ENCODE data around the gene LURAP1L. TPM values are rescaled to one million over a fixed set of nuclear protein-coding genes. Genes with fewer than 3 reads are reported as not detected.

LURAP1L gene
- total RNA-seq, 1 donor from 2014 or later, result 1.6 TPM

- Histone ChIP-seq H3K36me3 (no peaks in the 10 kb centered on the region), H3K4me1 (no peaks in the 10 kb centered on the region), H3K27ac (no peak overlapping the region), H3K27me3 (no peaks in the 10 kb centered on the region), H3K4me3 (no peak overlapping the region), H3K9me3 (peaks cover 7 to 14% of the 10 kb centered on the region in 2 donors)
- DNase-seq (ENCODE audit: low spot score in 2 of 2), result no peak
- intact Hi-C loops (cut with DNase I), result no loop called here
- TF ChIP-seq, protein P1, sequence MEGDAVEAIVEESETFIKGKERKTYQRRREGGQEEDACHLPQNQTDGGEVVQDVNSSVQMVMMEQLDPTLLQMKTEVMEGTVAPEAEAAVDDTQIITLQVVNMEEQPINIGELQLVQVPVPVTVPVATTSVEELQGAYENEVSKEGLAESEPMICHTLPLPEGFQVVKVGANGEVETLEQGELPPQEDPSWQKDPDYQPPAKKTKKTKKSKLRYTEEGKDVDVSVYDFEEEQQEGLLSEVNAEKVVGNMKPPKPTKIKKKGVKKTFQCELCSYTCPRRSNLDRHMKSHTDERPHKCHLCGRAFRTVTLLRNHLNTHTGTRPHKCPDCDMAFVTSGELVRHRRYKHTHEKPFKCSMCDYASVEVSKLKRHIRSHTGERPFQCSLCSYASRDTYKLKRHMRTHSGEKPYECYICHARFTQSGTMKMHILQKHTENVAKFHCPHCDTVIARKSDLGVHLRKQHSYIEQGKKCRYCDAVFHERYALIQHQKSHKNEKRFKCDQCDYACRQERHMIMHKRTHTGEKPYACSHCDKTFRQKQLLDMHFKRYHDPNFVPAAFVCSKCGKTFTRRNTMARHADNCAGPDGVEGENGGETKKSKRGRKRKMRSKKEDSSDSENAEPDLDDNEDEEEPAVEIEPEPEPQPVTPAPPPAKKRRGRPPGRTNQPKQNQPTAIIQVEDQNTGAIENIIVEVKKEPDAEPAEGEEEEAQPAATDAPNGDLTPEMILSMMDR (IDR thresholded peaks at IDR 0.05), result no peak
Observed at GRCh38 chr9:12833701-12834100, 58.9 kb downstream of the LURAP1L start.

DNA sequence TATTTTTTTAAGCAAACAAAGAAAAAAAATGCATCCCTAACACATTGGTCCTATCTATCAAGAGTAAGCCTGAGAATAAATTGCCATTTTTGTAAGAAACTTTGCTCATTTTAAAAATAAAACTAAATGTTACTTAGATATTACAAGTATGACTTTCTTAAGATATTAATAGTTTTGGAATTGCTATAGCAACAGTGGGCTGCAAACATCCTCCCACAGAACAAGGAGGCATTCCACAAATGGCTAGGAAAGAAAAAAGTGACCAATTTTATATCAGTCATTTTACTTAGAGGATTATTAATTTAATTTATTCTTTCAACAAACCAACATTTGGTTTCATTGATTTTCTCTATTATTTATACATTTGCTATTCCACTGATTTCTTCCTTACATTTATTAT lies 63.7 kb downstream of the LURAP1L start:
- Histone ChIP-seq H3K4me1 (peaks cover 0 to 4% of the 10 kb centered on the region in 2 donors), H3K36me3 (no peaks in the 10 kb centered on the region), H3K27ac (peak overlapping the region; percentile 56 to 71), H3K4me3 (peak overlapping the region in 1 of 2 donors; percentile 9), H3K9me3 (peaks cover 7 to 14% of the 10 kb centered on the region in 2 donors), H3K27me3 (no peaks in the 10 kb centered on the region)
- no peak for DNase-seq (ENCODE audit: low spot score in 2 of 2)
- TF ChIP-seq, protein P1 (IDR thresholded peaks at IDR 0.05), result no peak
- intact Hi-C loops (cut with DNase I), result loop anchor here (5.0 kb wide), 1 partner anchor 44 kb away; no protein-coding TSS in a partner anchor

DNA sequence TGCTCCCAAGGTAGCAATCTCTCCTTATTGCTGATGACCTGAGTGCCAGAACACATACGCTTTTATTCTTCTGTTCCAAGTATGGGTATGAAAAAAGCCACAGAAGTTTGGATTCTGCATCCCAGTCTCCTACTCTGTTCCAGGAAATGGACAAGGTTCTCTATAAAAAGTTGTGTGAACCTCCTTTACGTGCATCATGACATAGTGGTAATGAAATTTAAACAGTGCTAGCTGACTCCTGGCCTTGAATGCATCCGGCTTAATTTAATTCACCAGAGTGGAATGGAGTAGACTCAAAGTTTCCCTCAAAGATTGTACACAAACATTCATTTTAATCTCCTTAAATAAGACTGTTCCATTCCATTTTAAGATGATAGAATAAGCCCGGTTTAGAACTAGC lies 68.9 kb downstream of the LURAP1L start:
- peaks cover 0 to 4% of the 10 kb centered on the region in 2 donors for H3K4me1 ChIP-seq
- no peaks in the 10 kb centered on the region for H3K9me3 ChIP-seq
- no peak for DNase-seq (ENCODE audit: low spot score in 2 of 2)
- no peak overlapping the region for H3K27ac ChIP-seq
- H3K27me3 ChIP-seq, result no peaks in the 10 kb centered on the region
- H3K36me3 ChIP-seq, result no peaks in the 10 kb centered on the region
- TF ChIP-seq, protein P1 (IDR thresholded peaks at IDR 0.05), result no peak
- intact Hi-C loops (cut with DNase I), result no loop called here
- H3K4me3 ChIP-seq, result no peak overlapping the region

GRCh38 chr9:12846035-12846434 lies 71.2 kb downstream of the LURAP1L start:
- H3K9me3 ChIP-seq, result no peaks in the 10 kb centered on the region
- TF ChIP-seq, protein P1 (IDR thresholded peaks at IDR 0.05), result no peak
- intact Hi-C loops (cut with DNase I), result no loop called here
- no peak overlapping the region for H3K4me3 ChIP-seq
- no peak overlapping the region for H3K27ac ChIP-seq
- H3K27me3 ChIP-seq, result no peaks in the 10 kb centered on the region
- no peak for DNase-seq (ENCODE audit: low spot score in 2 of 2)
- no peaks in the 10 kb centered on the region for H3K36me3 ChIP-seq
- H3K4me1 ChIP-seq, result no peaks in the 10 kb centered on the region

GRCh38 chr9:12847561-12847960 lies 72.7 kb downstream of the LURAP1L start:
- no peaks in the 10 kb centered on the region for H3K36me3 ChIP-seq
- H3K4me1 ChIP-seq, result no peaks in the 10 kb centered on the region
- H3K9me3 ChIP-seq, result no peaks in the 10 kb centered on the region
- no peak overlapping the region for H3K27ac ChIP-seq
- intact Hi-C loops (cut with DNase I), result no loop called here
- TF ChIP-seq, protein P1 (IDR thresholded peaks at IDR 0.05), result no peak
- no peak for DNase-seq (ENCODE audit: low spot score in 2 of 2)
- H3K4me3 ChIP-seq, result no peak overlapping the region
- no peaks in the 10 kb centered on the region for H3K27me3 ChIP-seq

DNA sequence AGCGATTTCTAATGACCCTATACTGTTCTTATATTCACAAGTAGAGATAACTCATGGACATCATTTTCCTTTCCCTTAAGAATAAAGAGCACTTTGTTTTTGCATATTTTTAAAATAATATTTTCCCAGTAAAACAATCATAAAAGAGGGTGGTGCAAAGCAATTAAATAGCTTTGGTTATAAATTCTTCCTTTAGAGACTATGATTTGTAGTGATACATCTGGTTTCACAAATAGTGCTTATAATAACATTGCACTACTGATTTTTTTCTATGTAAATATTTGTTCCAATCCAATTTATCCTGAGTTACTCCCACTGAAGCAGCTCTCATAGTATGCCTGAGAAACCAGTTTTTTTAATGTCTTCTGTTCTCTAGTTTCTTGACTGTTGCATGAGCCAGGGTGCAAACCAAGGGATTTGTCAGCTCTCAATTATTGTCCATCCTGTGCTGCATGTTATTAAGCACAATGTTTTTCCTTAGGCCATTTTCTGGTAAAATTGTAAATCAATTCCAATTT lies 74.7 kb downstream of the LURAP1L start:
- TF ChIP-seq, protein P1 (IDR thresholded peaks at IDR 0.05), result no peak
- H3K4me1 ChIP-seq, result no peaks in the 10 kb centered on the region
- intact Hi-C loops (cut with DNase I), result no loop called here
- no peak for DNase-seq (ENCODE audit: low spot score in 2 of 2)
- no peaks in the 10 kb centered on the region for H3K27me3 ChIP-seq
- no peaks in the 10 kb centered on the region for H3K9me3 ChIP-seq
- no peak overlapping the region for H3K4me3 ChIP-seq
- H3K36me3 ChIP-seq, result no peaks in the 10 kb centered on the region
- no peak overlapping the region for H3K27ac ChIP-seq
